Immature natural killer cell (primary cell): ENCODE results near the gene IZUMO1. TPM values are rescaled to one million over a fixed set of nuclear protein-coding genes. Genes with fewer than 3 reads are reported as not detected.
"Not testable (repeated sequence)": the region's sequence is repeated elsewhere in the genome, so short reads cannot be mapped to it uniquely, and the experiment has no call there.

Experiments
- DNase-seq, 3 donors: peaks; one replicate each; pipeline ENCODE4 v3.0.0; 2022; ENCODE audit warnings: mixed read lengths in 1 of 3
- H3K27ac Mint-ChIP-seq, 6 donors: one replicate each; pipeline ENCODE4 v1.8.0; 2020; ENCODE audit warnings: mixed read lengths in 6 of 6, mild to moderate bottlenecking in 5 of 6, inconsistent platforms in 4 of 6, moderate library complexity in 3 of 6
- H3K27me3 Mint-ChIP-seq, 3 donors: one replicate each; pipeline ENCODE4 v1.8.0; 2020 to 2021; ENCODE audit warnings: low read depth in 3 of 3, mild to moderate bottlenecking in 3 of 3, mixed read lengths in 3 of 3, moderate library complexity in 3 of 3, inconsistent platforms in 1 of 3
- H3K36me3 Mint-ChIP-seq, 3 donors: one replicate each; pipeline ENCODE4 v1.8.0; 2020; ENCODE audit warnings: mixed read lengths in 3 of 3, inconsistent platforms in 2 of 3, mild to moderate bottlenecking in 2 of 3
- H3K4me1 Mint-ChIP-seq, 2 donors: one replicate each; pipeline ENCODE4 v1.8.0; 2020; ENCODE audit warnings: inconsistent platforms in 2 of 2, mild to moderate bottlenecking in 2 of 2, mixed read lengths in 2 of 2, moderate library complexity in 1 of 2
- H3K4me3 Mint-ChIP-seq, 5 donors: one replicate each; pipeline ENCODE4 v1.8.0; 2020; ENCODE audit warnings: mild to moderate bottlenecking in 5 of 5, mixed read lengths in 5 of 5, inconsistent platforms in 3 of 5, moderate library complexity in 3 of 5
- H3K9me3 Mint-ChIP-seq, 6 donors: one replicate each; pipeline ENCODE4 v1.8.0; 2020; ENCODE audit warnings: mild to moderate bottlenecking in 6 of 6, mixed read lengths in 6 of 6, inconsistent platforms in 4 of 6, moderate library complexity in 3 of 6
- polyA plus RNA-seq, 3 donors: library from polyadenylated mRNA; unstranded; fragments of 300-500 nt; fragmentation: Illumina TruSeq; gene quantifications; one replicate each; pipeline ENCODE4 v1.2.3, GENCODE V29; 2021

The IZUMO1 gene
- not detected for polyA plus RNA-seq

DNA sequence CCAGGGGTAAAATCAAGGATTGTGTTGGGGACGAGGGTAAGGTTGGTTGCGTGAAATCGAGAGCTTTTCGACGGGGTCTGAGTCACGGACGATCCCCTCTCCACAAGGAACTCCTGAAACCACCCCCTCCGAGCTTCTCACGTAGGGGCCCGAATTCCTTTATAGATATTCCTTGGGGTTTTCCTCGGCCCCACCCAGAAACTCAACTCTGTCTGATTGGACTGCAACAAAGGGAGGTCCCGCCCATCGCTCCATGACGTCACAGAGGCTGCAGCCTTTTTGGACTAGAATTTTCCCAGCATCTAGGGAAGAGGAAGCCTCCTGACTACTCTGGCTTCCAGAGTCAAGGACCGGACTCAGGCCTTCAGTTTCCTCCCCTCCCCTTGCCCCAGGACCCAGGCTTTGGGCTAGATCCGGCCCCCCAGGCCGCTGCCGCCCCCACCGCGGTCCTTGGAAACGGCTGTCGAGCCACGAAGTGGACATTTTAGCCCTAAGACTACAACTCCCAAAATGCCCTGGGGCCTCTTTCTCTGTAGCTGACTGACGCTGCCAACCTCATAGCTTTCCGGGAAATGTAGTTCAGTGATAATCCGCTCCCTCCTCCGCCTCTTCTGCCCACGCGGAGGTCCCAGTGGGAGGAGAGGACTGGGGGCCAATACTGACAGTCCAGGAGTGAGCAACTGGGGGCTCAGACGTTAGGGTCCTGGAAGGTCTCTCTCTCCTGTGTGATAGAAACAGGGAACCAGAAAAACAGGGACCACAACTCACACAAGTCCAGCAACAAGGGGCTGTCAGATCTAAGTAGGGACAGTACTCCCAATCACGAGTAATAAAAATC is at the start of gene IZUMO1:
Gene IZUMO1 (minus strand): TSS at position 172 of the 838 bp plus-strand sequence. CDS start 1,050 bp downstream, outside the sequence.
- peak; percentile 35 to 41 (median 40) for DNase-seq
- Mint-ChIP-seq H3K9me3 (no peaks in the 10 kb centered on the region), H3K36me3 (no peaks in the 10 kb centered on the region), H3K27me3 (peaks cover 3 to 13% (median 12%) of the 10 kb centered on the region in 3 donors), H3K4me3 (no peak within 1 kb of the TSS), H3K27ac (no peak within 1 kb of the TSS), H3K4me1 (peaks cover 8 to 10% of the 10 kb centered on the region in 2 donors)

DNA sequence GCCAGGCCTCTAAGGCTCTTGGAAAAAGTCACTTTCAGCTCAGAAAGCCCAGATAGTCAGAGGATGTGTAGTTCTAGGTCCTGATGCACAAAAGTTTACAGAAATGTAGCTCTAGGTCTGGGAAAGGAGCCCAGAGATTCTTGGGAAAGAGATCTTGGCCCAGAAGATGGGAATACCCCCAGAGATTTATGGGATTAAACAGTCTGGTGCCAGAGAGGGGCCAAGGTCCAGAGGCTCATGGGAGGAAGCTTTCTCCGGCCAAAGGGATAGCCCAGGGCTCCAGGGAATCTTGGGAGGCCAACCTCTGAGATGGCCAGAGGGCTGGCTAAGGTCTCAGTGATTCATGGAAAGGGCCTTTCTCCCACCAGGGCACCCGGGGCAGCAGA is 49.0 kb upstream of the IZUMO1 start:
- Mint-ChIP-seq H3K4me1 (peaks cover 11 to 15% of the 10 kb centered on the region in 2 donors), H3K36me3 (no peaks in the 10 kb centered on the region), H3K4me3 (peak overlapping the region; percentile 95 to 99 (median 96)), H3K9me3 (no peaks in the 10 kb centered on the region), H3K27me3 (no peaks in the 10 kb centered on the region), H3K27ac (peak overlapping the region in 5 of 6 donors; percentile 41 to 94 (median 92))
- DNase-seq = no peak

DNA sequence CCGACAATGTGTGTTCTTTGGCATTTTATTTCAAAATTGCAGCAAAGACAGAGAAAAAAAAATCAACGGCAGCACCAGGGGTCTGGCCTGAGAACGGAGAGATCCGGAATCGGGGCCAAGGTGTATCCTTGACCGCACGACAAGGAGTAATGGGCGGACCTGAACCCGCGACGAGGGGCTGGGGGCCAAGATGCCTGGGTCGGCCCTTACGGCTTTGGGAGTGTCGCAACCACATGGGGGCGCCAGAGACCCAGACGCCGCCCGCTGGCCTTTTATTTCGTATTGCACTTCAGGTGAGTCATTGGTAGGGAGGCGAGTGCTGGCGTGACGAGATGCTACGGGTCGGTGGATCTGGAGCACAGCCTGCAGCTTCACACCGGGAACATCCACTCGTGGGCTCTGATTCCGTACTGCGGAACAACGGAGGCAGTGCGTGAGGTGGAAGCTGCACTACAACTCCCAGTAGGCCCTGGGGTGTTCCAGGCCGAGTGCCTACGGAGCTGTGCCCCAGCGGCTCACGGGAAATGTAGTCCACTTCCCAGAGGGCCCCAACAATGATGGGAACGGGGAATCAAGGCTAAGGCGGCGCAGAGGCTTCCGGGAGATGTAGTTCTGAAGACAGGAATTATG is 48.5 kb upstream of the IZUMO1 start:
- peak overlapping the region; percentile 41 to 94 (median 92) for H3K27ac Mint-ChIP-seq
- no peaks in the 10 kb centered on the region for H3K27me3 Mint-ChIP-seq
- peak overlapping the region; percentile 95 to 99 (median 96) for H3K4me3 Mint-ChIP-seq
- no peaks in the 10 kb centered on the region for H3K36me3 Mint-ChIP-seq
- peaks cover 11 to 15% of the 10 kb centered on the region in 2 donors for H3K4me1 Mint-ChIP-seq
- H3K9me3 Mint-ChIP-seq = no peaks in the 10 kb centered on the region
- DNase-seq = peak; percentile 81 to 84 (median 82)

DNA sequence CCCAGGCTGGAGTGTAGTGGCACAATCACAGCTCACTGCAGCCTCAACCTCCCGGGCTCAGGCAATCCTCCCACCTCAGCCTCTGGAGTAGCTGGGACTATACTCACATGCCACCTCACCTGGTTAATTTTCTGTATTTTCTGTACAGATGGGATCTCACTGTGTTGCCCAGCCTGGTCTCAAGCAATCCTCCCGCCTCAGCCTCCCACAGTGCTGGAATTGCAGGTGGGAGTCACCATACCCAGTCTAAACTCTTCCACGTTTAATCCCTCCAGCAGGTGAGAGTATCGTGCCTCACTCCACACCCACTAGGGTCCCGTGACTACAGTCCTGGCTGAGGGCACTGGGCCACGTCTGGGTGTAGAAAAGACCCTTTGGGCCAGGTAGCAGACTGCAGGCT is 47.6 kb upstream of the IZUMO1 start:
- Mint-ChIP-seq H3K4me1 (peaks cover 11 to 15% of the 10 kb centered on the region in 2 donors), H3K27ac (peak overlapping the region in 1 of 6 donors; percentile 94), H3K9me3 (no peaks in the 10 kb centered on the region), H3K4me3 (peak overlapping the region; percentile 40 to 99 (median 96)), H3K36me3 (no peaks in the 10 kb centered on the region), H3K27me3 (no peaks in the 10 kb centered on the region)
- DNase-seq = no peak

DNA sequence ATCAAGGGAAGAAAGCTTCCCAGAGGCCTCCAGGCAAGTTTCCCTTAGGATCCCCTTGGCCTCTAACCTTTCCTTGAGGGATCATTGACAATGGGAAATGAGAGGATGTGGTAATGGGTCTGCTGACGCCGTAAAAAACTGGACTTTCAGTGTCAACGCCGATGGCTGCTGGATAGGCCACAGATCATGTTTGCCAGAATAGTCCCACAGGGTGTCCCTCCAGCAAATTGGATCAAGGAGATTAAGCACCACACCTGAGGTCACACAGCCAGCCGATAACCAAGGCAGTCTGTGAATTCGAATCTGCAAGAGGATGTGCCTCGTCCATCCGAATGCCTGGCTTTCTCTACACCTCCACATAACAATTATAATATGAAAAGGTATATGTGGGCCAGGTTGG is 46.6 kb upstream of the IZUMO1 start:
- Mint-ChIP-seq H3K9me3 (no peaks in the 10 kb centered on the region), H3K36me3 (no peaks in the 10 kb centered on the region)

DNA sequence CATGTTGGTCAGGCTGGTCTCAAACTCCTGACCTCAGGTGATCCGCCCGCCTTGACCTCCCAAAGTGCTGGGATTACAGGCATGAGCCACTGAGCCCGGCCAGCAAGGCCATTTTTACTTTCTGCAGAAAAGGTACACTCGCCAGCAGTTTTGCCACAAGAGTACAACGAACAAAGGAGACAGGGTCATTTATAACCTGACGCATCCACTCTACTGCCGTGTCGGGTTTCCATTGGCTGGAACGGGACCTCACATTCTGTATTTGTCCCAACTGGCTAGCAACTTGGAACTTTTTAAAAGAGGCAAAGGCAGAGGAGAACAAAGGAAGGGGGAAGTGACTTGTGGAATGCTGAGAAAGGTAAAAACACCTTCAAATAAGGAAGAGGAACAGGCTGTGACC is 40.6 kb upstream of the IZUMO1 start:
- not testable (repeated sequence) for H3K4me3 Mint-ChIP-seq, H3K4me1 Mint-ChIP-seq, H3K9me3 Mint-ChIP-seq, DNase-seq, H3K27ac Mint-ChIP-seq, H3K36me3 Mint-ChIP-seq
- peaks cover 0 to 11% (median 1%) of the 10 kb centered on the region in 3 donors for H3K27me3 Mint-ChIP-seq

More for the DNA sequence above, 46.6 kb upstream of the IZUMO1 start:
- H3K27me3 Mint-ChIP-seq = no peaks in the 10 kb centered on the region
- no peak for DNase-seq
- no peak overlapping the region for H3K4me3 Mint-ChIP-seq
- H3K27ac Mint-ChIP-seq = no peak overlapping the region
- H3K4me1 Mint-ChIP-seq = peaks cover 11 to 15% of the 10 kb centered on the region in 2 donors

DNA sequence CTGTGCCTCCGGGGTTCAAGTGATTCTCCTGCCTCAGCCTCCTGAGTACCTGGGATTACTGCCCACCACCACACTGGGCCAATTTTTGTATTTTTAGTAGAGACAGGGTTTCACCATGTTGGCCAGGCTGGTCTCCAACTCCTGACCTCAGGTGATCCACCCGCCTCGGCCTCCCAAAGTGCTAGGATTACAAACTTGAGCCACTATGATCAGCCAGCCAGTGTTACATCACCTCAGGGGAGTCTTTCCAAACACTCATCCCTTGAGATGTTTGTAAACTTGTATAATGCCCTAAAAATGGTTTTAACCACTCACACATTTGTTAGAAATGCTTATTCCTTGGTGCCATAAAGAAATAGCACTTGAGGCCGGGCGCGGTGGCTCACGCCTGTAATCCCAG is 39.7 kb upstream of the IZUMO1 start:
- H3K27me3 Mint-ChIP-seq = peaks cover 2 to 11% (median 5%) of the 10 kb centered on the region in 3 donors
- not testable (repeated sequence) for H3K9me3 Mint-ChIP-seq, H3K4me1 Mint-ChIP-seq, H3K4me3 Mint-ChIP-seq, DNase-seq, H3K27ac Mint-ChIP-seq, H3K36me3 Mint-ChIP-seq

DNA sequence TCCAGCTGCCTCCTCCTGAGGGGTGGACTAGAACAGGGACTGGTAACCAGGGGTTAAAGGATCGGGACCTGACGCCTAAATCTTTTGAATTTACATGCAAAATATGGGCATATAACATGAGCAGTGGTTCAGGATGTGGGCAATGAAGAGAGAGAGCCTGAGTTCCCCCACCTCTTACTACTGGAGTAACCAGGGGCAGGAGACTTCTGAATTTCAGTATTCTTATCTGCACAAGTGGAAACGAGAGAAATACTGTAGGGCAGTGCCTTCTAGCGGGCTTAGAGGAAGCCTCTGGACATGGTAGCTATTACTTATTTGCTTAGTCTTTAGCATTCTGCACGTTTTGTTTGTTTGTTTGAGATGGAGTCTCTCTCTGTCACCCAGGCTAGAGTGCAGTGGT is 37.8 kb upstream of the IZUMO1 start:
- H3K27ac Mint-ChIP-seq = no peak overlapping the region
- H3K4me1 Mint-ChIP-seq = peaks cover 3 to 6% of the 10 kb centered on the region in 2 donors
- H3K36me3 Mint-ChIP-seq = no peaks in the 10 kb centered on the region
- H3K9me3 Mint-ChIP-seq = no peaks in the 10 kb centered on the region
- no peak overlapping the region for H3K4me3 Mint-ChIP-seq
- peaks cover 2 to 11% (median 5%) of the 10 kb centered on the region in 3 donors for H3K27me3 Mint-ChIP-seq
- DNase-seq = no peak

DNA sequence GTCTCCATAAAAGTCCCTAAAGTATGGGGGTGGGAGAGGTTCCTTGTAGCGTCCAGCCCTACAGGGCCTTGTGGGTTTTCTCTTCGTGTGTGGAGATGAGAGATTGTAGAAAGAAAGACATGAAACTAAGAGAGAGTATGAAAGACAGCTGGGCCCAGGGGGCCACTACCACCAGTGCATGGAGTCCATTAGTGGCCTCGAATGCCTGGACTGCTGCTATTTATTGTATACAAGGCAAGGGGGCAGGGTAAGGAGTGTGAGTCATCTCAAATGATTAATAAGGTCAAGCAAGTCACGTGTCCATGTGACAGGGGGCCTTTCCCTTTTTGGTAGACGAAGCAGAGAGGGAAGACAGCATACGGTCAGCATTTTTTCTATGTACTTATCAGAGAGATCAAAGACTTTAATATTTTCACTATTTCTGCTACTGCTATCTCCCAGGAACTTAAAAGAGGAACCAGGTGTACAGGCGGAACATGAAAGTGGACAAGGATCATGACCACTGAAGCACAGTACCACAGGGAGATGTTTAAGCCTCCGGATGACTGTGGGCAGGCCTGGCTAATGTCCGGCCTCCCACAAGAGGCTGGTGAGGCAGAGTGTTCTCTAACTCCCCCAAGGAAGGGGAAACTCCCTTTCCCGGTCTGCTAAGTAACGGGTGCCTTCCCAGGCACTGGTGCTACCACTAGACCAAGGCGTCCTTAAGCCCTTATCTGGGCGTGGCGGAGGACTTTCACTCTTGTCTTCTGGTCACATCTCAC is 34.1 kb upstream of the IZUMO1 start:
- DNase-seq = no peak
- no peaks in the 10 kb centered on the region for H3K36me3 Mint-ChIP-seq
- no peak overlapping the region for H3K27ac Mint-ChIP-seq
- peaks cover 3 to 6% of the 10 kb centered on the region in 2 donors for H3K4me1 Mint-ChIP-seq
- H3K27me3 Mint-ChIP-seq = peaks cover 5 to 10% (median 8%) of the 10 kb centered on the region in 3 donors
- no peaks in the 10 kb centered on the region for H3K9me3 Mint-ChIP-seq
- H3K4me3 Mint-ChIP-seq = no peak overlapping the region

DNA sequence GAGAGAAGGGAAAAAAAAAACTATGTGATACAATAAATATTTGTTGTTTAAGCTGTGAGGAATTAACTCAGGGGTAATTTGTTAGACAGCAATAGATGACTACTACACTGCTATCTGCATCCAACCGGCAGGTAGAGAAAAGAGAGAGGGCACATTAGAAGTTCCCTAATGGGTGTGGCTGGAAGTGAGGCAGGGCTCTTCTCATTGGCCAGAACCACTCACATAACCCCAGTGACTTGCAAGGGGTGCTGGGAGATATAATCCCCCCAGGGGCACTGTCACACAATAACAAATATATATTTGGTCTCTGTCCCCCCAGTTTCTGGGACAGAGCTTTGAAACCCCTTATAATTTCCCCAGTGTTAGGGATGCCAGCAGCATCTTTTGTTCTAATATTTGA is 32.9 kb upstream of the IZUMO1 start:
- Mint-ChIP-seq H3K9me3 (no peaks in the 10 kb centered on the region), H3K4me1 (peaks cover 3 to 6% of the 10 kb centered on the region in 2 donors), H3K36me3 (no peaks in the 10 kb centered on the region), H3K27ac (no peak overlapping the region), H3K4me3 (no peak overlapping the region), H3K27me3 (peaks cover 3 to 8% (median 5%) of the 10 kb centered on the region in 3 donors)
- no peak for DNase-seq

DNA sequence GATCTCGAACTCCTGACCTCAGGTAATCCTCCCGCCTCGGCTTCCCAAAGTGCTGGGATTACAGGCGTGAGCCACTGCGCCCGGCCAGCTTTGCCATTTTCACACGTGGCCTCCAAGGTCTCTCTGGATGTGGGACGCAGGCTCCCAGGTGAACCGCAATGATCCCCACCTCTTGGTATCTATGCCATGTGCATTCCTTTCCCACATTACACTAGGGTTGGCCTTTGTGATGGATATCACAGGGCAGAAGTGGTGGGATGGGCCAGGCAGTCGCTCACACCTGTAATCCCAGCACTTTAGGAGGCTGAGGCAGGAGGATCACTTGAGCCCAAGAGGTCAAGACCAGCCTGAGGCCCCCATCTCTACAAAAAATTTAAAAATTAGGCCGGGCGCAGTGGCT is 31.0 kb upstream of the IZUMO1 start:
- no peak for DNase-seq
- peaks cover 2 to 10% (median 5%) of the 10 kb centered on the region in 3 donors for H3K27me3 Mint-ChIP-seq
- H3K4me1 Mint-ChIP-seq = peaks cover 3 to 6% of the 10 kb centered on the region in 2 donors
- no peak overlapping the region for H3K4me3 Mint-ChIP-seq
- no peaks in the 10 kb centered on the region for H3K9me3 Mint-ChIP-seq
- no peaks in the 10 kb centered on the region for H3K36me3 Mint-ChIP-seq
- H3K27ac Mint-ChIP-seq = no peak overlapping the region

DNA sequence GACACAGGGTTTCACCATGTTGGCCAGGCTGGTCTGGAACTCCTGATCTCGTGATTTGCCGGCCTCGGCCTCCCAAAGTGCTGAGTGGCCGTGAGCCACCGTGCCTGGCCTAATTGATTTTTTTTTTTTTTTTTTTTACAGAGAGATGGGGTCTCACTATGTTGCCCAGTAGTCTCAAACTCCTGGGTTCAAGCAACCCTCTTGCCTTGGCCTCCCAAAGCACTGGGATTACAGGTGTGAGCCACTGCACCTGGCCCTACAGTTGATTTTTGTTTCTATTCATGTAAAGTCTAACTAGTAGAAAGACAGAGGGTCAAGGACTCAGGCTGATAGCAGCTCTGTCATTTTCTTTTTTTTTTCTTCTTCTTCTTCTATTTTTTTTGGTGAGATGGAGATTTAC is 30.4 kb upstream of the IZUMO1 start:
- DNase-seq = no peak
- peaks cover 0 to under 1% of the 10 kb centered on the region in 2 donors for H3K4me1 Mint-ChIP-seq
- no peak overlapping the region for H3K27ac Mint-ChIP-seq
- H3K9me3 Mint-ChIP-seq = no peaks in the 10 kb centered on the region
- no peak overlapping the region for H3K4me3 Mint-ChIP-seq
- peaks cover 2 to 8% (median 6%) of the 10 kb centered on the region in 3 donors for H3K27me3 Mint-ChIP-seq
- no peaks in the 10 kb centered on the region for H3K36me3 Mint-ChIP-seq

DNA sequence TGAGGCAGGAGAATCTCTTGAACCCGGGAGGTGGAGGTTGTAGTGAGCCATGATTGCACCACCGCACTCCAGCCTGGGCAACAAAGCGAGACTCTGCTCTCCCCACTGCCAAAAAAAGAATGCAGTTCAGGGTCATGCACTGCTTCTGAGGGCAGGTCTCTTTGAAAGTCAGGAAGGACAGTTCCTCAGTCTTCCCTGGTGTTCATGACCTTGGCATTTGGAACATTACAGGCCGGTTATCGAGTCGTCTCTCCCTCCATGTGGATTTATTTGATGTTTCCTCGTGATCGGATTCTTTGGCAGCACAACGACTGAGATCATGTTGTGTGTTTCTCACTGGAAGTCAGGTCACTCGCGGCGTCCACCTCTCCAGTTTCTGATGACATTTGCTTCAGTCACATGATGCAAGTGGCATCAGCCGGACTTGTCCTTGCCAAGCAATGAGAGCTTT is 25.8 kb upstream of the IZUMO1 start:
- Mint-ChIP-seq H3K4me1 (no peaks in the 10 kb centered on the region), H3K27ac (no peak overlapping the region), H3K27me3 (peaks cover 3 to 8% (median 5%) of the 10 kb centered on the region in 3 donors), H3K36me3 (no peaks in the 10 kb centered on the region), H3K9me3 (no peaks in the 10 kb centered on the region), H3K4me3 (no peak overlapping the region)
- DNase-seq = no peak
